CD4-positive, alpha-beta T cell (primary cell): ENCODE measurements around the gene RNF138. TPM values are rescaled to one million over a fixed set of nuclear protein-coding genes. Genes with fewer than 3 reads are reported as not detected.
A peak's percentile ranks its signal among the peaks of the same experiment; 100 is the strongest.

Experiments
- ATAC-seq: fragments of 200-7000 bp; cut with Tn5 transposase; one replicate; pipeline ENCODE4 v1.10.0; 2022; ENCODE audit warnings: mild to moderate bottlenecking; ENCODE audit not compliant: poor library complexity
- CTCF ChIA-PET: fragments of 350-600 bp; sonication (Branson Sonifier 250); formaldehyde crosslinking; loops from one replicate; lab custom pipeline; 2021; ENCODE audit warnings: antibody characterized with exemption, inconsistent platforms; lab: Charles Lee
- POLR2A ChIA-PET: fragments of 350-600 bp; sonication (Branson Sonifier 250); formaldehyde crosslinking; loops from one replicate; lab custom pipeline; 2021; ENCODE audit warnings: antibody characterized with exemption, inconsistent platforms; lab: Charles Lee
- DNase-seq, 14 experiments: peaks; one replicate each; pipeline ENCODE4 v3.0.0-alpha.2; 2013 to 2020; ENCODE audit warnings: mixed read lengths in 2 of 14
- H3K27ac ChIP-seq, 2 donors: one replicate each; pipeline versions ENCODE4 v1.5.1 to v1.7.0; 2013; ENCODE audit warnings: low read length in 2 of 2, low read depth in 1 of 2, mild to moderate bottlenecking in 1 of 2
- H3K27me3 ChIP-seq, 2 experiments: 1 replicate in 1 of 2; 2 replicates in 1 of 2; pipeline versions ENCODE4 v1.6.1 to v1.7.0; 2013; ENCODE audit warnings: low read length in 2 of 2, control low read depth in 1 of 2, mild to moderate bottlenecking in 1 of 2, moderate library complexity in 1 of 2; ENCODE audit not compliant: insufficient read depth in 2 of 2, control insufficient read depth in 1 of 2
- H3K36me3 ChIP-seq: one replicate; pipeline ENCODE4 v1.6.1; 2013; ENCODE audit warnings: low read length, control low read depth; ENCODE audit not compliant: insufficient read depth
- H3K4me1 ChIP-seq: one replicate; pipeline ENCODE4 v1.6.1; 2013; ENCODE audit warnings: low read length, control low read depth; ENCODE audit not compliant: insufficient read depth
- H3K4me3 ChIP-seq: one replicate; pipeline ENCODE4 v1.5.1; 2013; ENCODE audit warnings: mild to moderate bottlenecking, low read length, moderate library complexity
- H3K9me3 ChIP-seq, 2 experiments: 1 replicate in 1 of 2; 2 replicates in 1 of 2; pipeline versions ENCODE4 v1.6.1 to v1.7.0; 2013; ENCODE audit warnings: low read length in 2 of 2, mild to moderate bottlenecking in 2 of 2, control low read depth in 1 of 2, moderate library complexity in 1 of 2; ENCODE audit not compliant: control insufficient read depth in 1 of 2, insufficient read depth in 1 of 2
- H3K27ac Mint-ChIP-seq: one replicate; pipeline ENCODE4 v1.8.0; 2020; ENCODE audit warnings: mixed read lengths
- H3K27me3 Mint-ChIP-seq: one replicate; pipeline ENCODE4 v1.8.0; 2021; ENCODE audit warnings: mixed read lengths
- H3K36me3 Mint-ChIP-seq: one replicate; pipeline ENCODE4 v1.8.0; 2021; ENCODE audit warnings: low read depth, mixed read lengths
- H3K4me1 Mint-ChIP-seq: one replicate; pipeline ENCODE4 v1.8.0; 2021; ENCODE audit warnings: low read depth, mixed read lengths
- H3K4me3 Mint-ChIP-seq: one replicate; pipeline ENCODE4 v1.8.0; 2020; ENCODE audit warnings: mild to moderate bottlenecking, mixed read lengths
- H3K9me3 Mint-ChIP-seq: one replicate; pipeline ENCODE4 v1.8.0; 2020; ENCODE audit warnings: mixed read lengths
- CTCF ChIP-seq: fragments of 200-600 bp; IDR thresholded peaks from one replicate; pipeline ENCODE4 v1.8.0; 2022; ENCODE audit warnings: antibody characterized with exemption, mild to moderate bottlenecking
- intact Hi-C, 2 experiments: fragments of 100-400 bp; cut with DNase I in 1 of 2; cut with micrococcal nuclease in 1 of 2; formaldehyde crosslinking; loops; one replicate each; pipeline versions ENCODE4 v1.15.1 to v1.9.0; 2023 to 2025; cut with DNase I, micrococcal nuclease
- total RNA-seq, 174 experiments: library from RNA in 2 of 174; stranded (reverse) in 2 of 174; gene quantifications; one replicate each; pipeline ENCODE4 v1.2.3 and lab custom pipeline; 2021 to 2026

The RNF138 gene
- total RNA-seq, 2 experiments from 2014 or later, result 177 to 184 TPM

- Mint-ChIP-seq H3K4me3 (peak overlapping the region; percentile 97), H3K27me3 (no peaks in the 10 kb centered on the region), H3K9me3 (no peaks in the 10 kb centered on the region), H3K36me3 (peaks cover 65% of the 10 kb centered on the region), H3K27ac (peak overlapping the region; percentile 85), H3K4me1 (peaks cover 73% of the 10 kb centered on the region)
- Histone ChIP-seq H3K9me3 (no peaks in the 10 kb centered on the region), H3K27ac (peak overlapping the region; percentile 47 to 51), H3K4me3 (peak overlapping the region; percentile 6), H3K27me3 (no peaks in the 10 kb centered on the region), H3K36me3 (peaks cover 12% of the 10 kb centered on the region), H3K4me1 (peaks cover 60% of the 10 kb centered on the region)
- CTCF ChIA-PET, result interaction anchor here (1.2 to 1.4 kb wide), 2 partner anchors 20 to 25 kb away, joined by 4 to 5 read pairs; no protein-coding TSS in a partner anchor
- POLR2A ChIA-PET, result interaction anchor here (0.6 to 2.4 kb wide), 6 partner anchors 9 to 154 kb away, joined by 3 to 25 read pairs (median 5); partner anchors contain the start of genes RNF125 and TRAPPC8
- intact Hi-C loops, result loop anchor here in 1 of 2 experiments (5.0 kb wide), 1 partner anchor 35 kb away; no protein-coding TSS in a partner anchor
- TF ChIP-seq CTCF, result no peak
- peak in 4 of 14 experiments; percentile 13 to 41 (median 32) for DNase-seq
- ATAC-seq, result no peak
Measured at GRCh38 chr18:32096946-32097345, 5.3 kb downstream of the RNF138 start.

- intact Hi-C loops, result no loop called here
- Histone ChIP-seq H3K4me3 (no peak overlapping the region), H3K9me3 (no peaks in the 10 kb centered on the region), H3K36me3 (peaks cover 25% of the 10 kb centered on the region), H3K27ac (no peak overlapping the region), H3K27me3 (no peaks in the 10 kb centered on the region), H3K4me1 (peaks cover 41% of the 10 kb centered on the region)
- ChIA-PET POLR2A (interaction anchor here (1.7 kb wide), 1 partner anchor 86 kb away, joined by 7 read pairs; the partner anchor contains the start of gene RNF125), CTCF (no interaction called here)
- Mint-ChIP-seq H3K27ac (no peak overlapping the region), H3K4me1 (peaks cover 54% of the 10 kb centered on the region), H3K9me3 (no peaks in the 10 kb centered on the region), H3K27me3 (no peaks in the 10 kb centered on the region), H3K4me3 (no peak overlapping the region), H3K36me3 (peaks cover 56% of the 10 kb centered on the region)
- TF ChIP-seq CTCF, result no peak
- DNase-seq, result no peak
- ATAC-seq, result no peak
Measured at GRCh38 chr18:32104516-32104915, 12.8 kb downstream of the RNF138 start.

GRCh38 chr18:32110005-32110404 lies 18.3 kb downstream of the RNF138 start:
- Mint-ChIP-seq H3K4me3 (no peak overlapping the region), H3K27ac (no peak overlapping the region)
- CTCF ChIA-PET, result no interaction called here

More at GRCh38 chr18:32110005-32110404, 18.3 kb downstream of the RNF138 start:
- no peaks in the 10 kb centered on the region for H3K9me3 ChIP-seq
- DNase-seq (no peak), ATAC-seq (no peak)
- intact Hi-C loops, result no loop called here
- TF ChIP-seq CTCF, result no peak
- no peak overlapping the region for H3K27ac ChIP-seq
- H3K9me3 Mint-ChIP-seq, result no peaks in the 10 kb centered on the region
- peaks cover 73% of the 10 kb centered on the region for H3K4me1 Mint-ChIP-seq
- no peaks in the 10 kb centered on the region for H3K27me3 Mint-ChIP-seq
- H3K36me3 Mint-ChIP-seq, result peaks cover 81% of the 10 kb centered on the region
- H3K36me3 ChIP-seq, result peaks cover 58% of the 10 kb centered on the region
- H3K4me3 ChIP-seq, result no peak overlapping the region
- POLR2A ChIA-PET, result interaction anchor here (0.9 kb wide), 1 partner anchor 91 kb away, joined by 3 read pairs; no protein-coding TSS in a partner anchor
- H3K4me1 ChIP-seq, result peaks cover 30% of the 10 kb centered on the region
- no peaks in the 10 kb centered on the region for H3K27me3 ChIP-seq
